Smooth muscle cell (in vitro differentiated cells): ENCODE results near the gene DNAL4. TPM values are rescaled to one million over a fixed set of nuclear protein-coding genes. Genes with fewer than 3 reads are reported as not detected.

Experiments
- DNase-seq: peaks from one replicate; lab custom pipeline; 2025; ENCODE audit not compliant: unreplicated experiment; lab: John Stamatoyannopoulos, UW
- H2AFZ ChIP-seq: fragments of 200-600 bp; sonication (generic); 2 replicates; pipeline ENCODE4 v1.6.0; 2016; ENCODE audit warnings: antibody characterized with exemption, low read depth, mild to moderate bottlenecking
- H3F3A ChIP-seq: fragments of 200-600 bp; sonication (generic); 2 replicates; pipeline ENCODE4 v1.6.0; 2017; ENCODE audit warnings: antibody characterized with exemption, low read depth
- H3K27ac ChIP-seq: fragments of 200-600 bp; sonication (generic); 2 replicates; pipeline ENCODE4 v1.5.1; 2016; ENCODE audit warnings: low read depth, mild to moderate bottlenecking
- H3K27me3 ChIP-seq: fragments of 200-600 bp; sonication (generic); 2 replicates; pipeline ENCODE4 v1.6.1; 2016; ENCODE audit warnings: low read depth, mild to moderate bottlenecking
- H3K36me3 ChIP-seq: fragments of 200-600 bp; sonication (generic); 2 replicates; pipeline ENCODE4 v1.5.1; 2016; ENCODE audit warnings: low read depth
- H3K4me1 ChIP-seq: fragments of 200-600 bp; sonication (generic); 2 replicates; pipeline ENCODE4 v1.5.1; 2016; ENCODE audit warnings: low read depth
- H3K4me2 ChIP-seq: fragments of 200-600 bp; sonication (generic); 2 replicates; pipeline ENCODE4 v1.6.0; 2016; ENCODE audit warnings: mild to moderate bottlenecking
- H3K4me3 ChIP-seq: fragments of 200-600 bp; sonication (generic); 2 replicates; pipeline ENCODE4 v1.5.1; 2016; ENCODE audit warnings: mild to moderate bottlenecking
- H3K79me2 ChIP-seq: fragments of 200-600 bp; sonication (generic); 2 replicates; pipeline ENCODE4 v1.6.0; 2016; ENCODE audit warnings: low read depth, mild to moderate bottlenecking
- H3K9ac ChIP-seq: fragments of 200-600 bp; sonication (generic); 2 replicates; pipeline ENCODE4 v1.6.0; 2016; ENCODE audit warnings: low read depth
- H3K9me3 ChIP-seq: fragments of 200-600 bp; sonication (generic); replicated peaks from 2 replicates; pipeline ENCODE4 v1.5.1; 2016; ENCODE audit warnings: low read depth
- H4K20me1 ChIP-seq: fragments of 200-600 bp; sonication (generic); 2 replicates; pipeline ENCODE4 v1.6.0; 2016; ENCODE audit warnings: low read depth
- WGBS: methylation state at CpG from one replicate; pipeline ENCODE4 v1.1.7; 2016; ENCODE audit warnings: low lambda C conversion rate; 5-methylcytosine and 5-hydroxymethylcytosine counted together
- polyA plus RNA-seq: library from polyadenylated mRNA; unstranded; fragments of >200 nt; fragmentation: Nextera tagmentation; extraction: Ambion mirVana; gene quantifications from 2 replicates; pipeline ENCODE4 v1.2.1, GENCODE V29; 2016
- total RNA-seq: library from RNA; depleted of rRNA; stranded (reverse); fragments of >200 nt; gene quantifications from 2 replicates; pipeline ENCODE4 v1.2.3, GENCODE V29; 2014
- TF ChIP-seq, protein P1 (sequence below): fragments of 200-600 bp; sonication (generic); IDR thresholded peaks from 2 replicates; pipeline ENCODE4 v1.5.1; 2017; ENCODE audit warnings: borderline replicate concordance, mild to moderate bottlenecking, antibody characterized with exemption; ENCODE audit not compliant: insufficient read depth, poor library complexity, severe bottlenecking

DNAL4 gene
- total and polyA plus RNA-seq, 2 experiments from 2014 or later = 13.5 to 29.7 TPM

- Histone ChIP-seq H3K27me3 (no peaks in the 10 kb centered on the region), H3K36me3 (peaks cover 9% of the 10 kb centered on the region), H2AFZ (no peak overlapping the region), H3K9ac (no peak overlapping the region), H3F3A (no peaks in the 10 kb centered on the region), H3K79me2 (no peaks in the 10 kb centered on the region), H3K4me1 (no peaks in the 10 kb centered on the region), H4K20me1 (peaks cover 5% of the 10 kb centered on the region), H3K4me3 (no peak overlapping the region), H3K4me2 (no peak overlapping the region), H3K27ac (no peak overlapping the region), H3K9me3 (no peaks in the 10 kb centered on the region)
- TF ChIP-seq, protein P1, sequence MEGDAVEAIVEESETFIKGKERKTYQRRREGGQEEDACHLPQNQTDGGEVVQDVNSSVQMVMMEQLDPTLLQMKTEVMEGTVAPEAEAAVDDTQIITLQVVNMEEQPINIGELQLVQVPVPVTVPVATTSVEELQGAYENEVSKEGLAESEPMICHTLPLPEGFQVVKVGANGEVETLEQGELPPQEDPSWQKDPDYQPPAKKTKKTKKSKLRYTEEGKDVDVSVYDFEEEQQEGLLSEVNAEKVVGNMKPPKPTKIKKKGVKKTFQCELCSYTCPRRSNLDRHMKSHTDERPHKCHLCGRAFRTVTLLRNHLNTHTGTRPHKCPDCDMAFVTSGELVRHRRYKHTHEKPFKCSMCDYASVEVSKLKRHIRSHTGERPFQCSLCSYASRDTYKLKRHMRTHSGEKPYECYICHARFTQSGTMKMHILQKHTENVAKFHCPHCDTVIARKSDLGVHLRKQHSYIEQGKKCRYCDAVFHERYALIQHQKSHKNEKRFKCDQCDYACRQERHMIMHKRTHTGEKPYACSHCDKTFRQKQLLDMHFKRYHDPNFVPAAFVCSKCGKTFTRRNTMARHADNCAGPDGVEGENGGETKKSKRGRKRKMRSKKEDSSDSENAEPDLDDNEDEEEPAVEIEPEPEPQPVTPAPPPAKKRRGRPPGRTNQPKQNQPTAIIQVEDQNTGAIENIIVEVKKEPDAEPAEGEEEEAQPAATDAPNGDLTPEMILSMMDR = no peak
- over 99% methylated on average over 18 of the region's 18 CpGs for WGBS
- DNase-seq = no peak
These were observed 55.4 kb downstream of the DNAL4 start for GRCh38 chr22:38738475-38739070.

- Histone ChIP-seq H3K4me3 (no peak overlapping the region), H3K79me2 (no peaks in the 10 kb centered on the region), H3K36me3 (peaks cover 6% of the 10 kb centered on the region), H3K4me1 (no peaks in the 10 kb centered on the region), H3F3A (no peaks in the 10 kb centered on the region), H3K27ac (no peak overlapping the region), H3K4me2 (no peak overlapping the region), H3K27me3 (no peaks in the 10 kb centered on the region), H3K9ac (no peak overlapping the region), H2AFZ (no peak overlapping the region), H4K20me1 (peaks cover 7% of the 10 kb centered on the region), H3K9me3 (no peaks in the 10 kb centered on the region)
- TF ChIP-seq, protein P1 = no peak
- DNase-seq = no peak
- 94% methylated on average over 21 of the region's 21 CpGs for WGBS
These were observed 56.5 kb downstream of the DNAL4 start for GRCh38 chr22:38737302-38738060.

- Histone ChIP-seq H3K9me3 (no peaks in the 10 kb centered on the region), H3K4me1 (no peaks in the 10 kb centered on the region), H3K79me2 (no peaks in the 10 kb centered on the region), H3K27me3 (no peaks in the 10 kb centered on the region), H3K36me3 (peaks cover under 1% of the 10 kb centered on the region), H3K27ac (no peak overlapping the region), H2AFZ (no peak overlapping the region), H3K4me3 (no peak overlapping the region), H3F3A (no peaks in the 10 kb centered on the region), H4K20me1 (peaks cover 7% of the 10 kb centered on the region), H3K9ac (no peak overlapping the region), H3K4me2 (no peak overlapping the region)
- DNase-seq = no peak
- TF ChIP-seq, protein P1 = no peak
- WGBS = 96% methylated on average over 7 of the region's 7 CpGs
These were observed 57.7 kb downstream of the DNAL4 start for GRCh38 chr22:38736257-38736570.
